HG02870 (cell line): ENCODE measurements around the gene SOS1.

Experiments
- ATAC-seq: cut with Tn5 transposase; IDR thresholded peaks from one replicate; pipeline ENCODE4 v1.9.1; 2021; ENCODE audit warnings: mild to moderate bottlenecking, moderate library complexity; ENCODE audit not compliant: unreplicated experiment

SOS1 gene

GRCh38 chr2:39039072-39039471, 81.8 kb downstream of the SOS1 start:
- no peak for ATAC-seq

GRCh38 chr2:39033980-39034379, 86.9 kb downstream of the SOS1 start:
- ATAC-seq: no peak

- no peak for ATAC-seq
Observed at GRCh38 chr2:39027421-39027820, 93.4 kb downstream of the SOS1 start.

- ATAC-seq: no peak
Observed at GRCh38 chr2:39024833-39025232, 96.0 kb downstream of the SOS1 start.

GRCh38 chr2:39023649-39024048, 97.2 kb downstream of the SOS1 start:
- no peak for ATAC-seq

- ATAC-seq: no peak
Observed at GRCh38 chr2:39022642-39023235, 98.1 kb downstream of the SOS1 start.

GRCh38 chr2:39020383-39020782, 100.5 kb downstream of the SOS1 start:
- ATAC-seq: no peak

- ATAC-seq: no peak
Observed at GRCh38 chr2:39018638-39019037, 102.2 kb downstream of the SOS1 start.

GRCh38 chr2:39017334-39017733, 103.5 kb downstream of the SOS1 start:
- ATAC-seq: no peak

GRCh38 chr2:39015424-39015823, 105.4 kb downstream of the SOS1 start:
- ATAC-seq: no peak

- ATAC-seq: no peak
Observed at GRCh38 chr2:39013871-39014270, 107.0 kb downstream of the SOS1 start.

GRCh38 chr2:39008665-39009064, 112.2 kb downstream of the SOS1 start:
- no peak for ATAC-seq

GRCh38 chr2:39007875-39008504, 112.9 kb downstream of the SOS1 start:
- no peak for ATAC-seq

- ATAC-seq: no peak
Observed at GRCh38 chr2:39000552-39000951, 120.3 kb downstream of the SOS1 start.

- no peak for ATAC-seq
Observed at GRCh38 chr2:38997781-38998180, 123.1 kb downstream of the SOS1 start.

- no peak for ATAC-seq
Observed at GRCh38 chr2:38991899-38992298, 129.0 kb downstream of the SOS1 start.

GRCh38 chr2:38988716-38989115, 132.1 kb downstream of the SOS1 start:
- ATAC-seq: no peak

- ATAC-seq: no peak
Observed at GRCh38 chr2:38982498-38982897, 138.4 kb downstream of the SOS1 start.

- ATAC-seq: no peak
Observed at GRCh38 chr2:38981670-38982357, 139.0 kb downstream of the SOS1 start.

GRCh38 chr2:38981003-38981669, 139.7 kb downstream of the SOS1 start:
- ATAC-seq: no peak

- ATAC-seq: no peak
Observed at GRCh38 chr2:38978908-38979307, 141.9 kb downstream of the SOS1 start.
